Measurements from ENCODE around the gene LAIR2. TPM values are rescaled to one million over a fixed set of nuclear protein-coding genes. Genes with fewer than 3 reads are reported as not detected.

The LAIR2 gene
- total RNA-seq, 4 donors from 2014 or later = not detected

- Histone ChIP-seq H3K4me3 (no peak overlapping the region), H3K9me3 (no peaks in the 10 kb centered on the region), H3K4me1 (no peaks in the 10 kb centered on the region), H3K36me3 (no peaks in the 10 kb centered on the region), H3K27me3 (peaks cover 46% of the 10 kb centered on the region), H3K27ac (no peak overlapping the region)
- no peak for TF ChIP-seq EP300 (IDR thresholded peaks at IDR 0.05)
- WGBS, 2 donors (ENCODE audit: low coverage in 1 of 2) = 52% methylated on average over 5 of the region's 5 CpGs
- no peak for ATAC-seq
Measured at GRCh38 chr19:54523403-54523802, 20.8 kb downstream of the LAIR2 start.

GRCh38 chr19:54525636-54526035, 23.0 kb downstream of the LAIR2 start:
- no peak for TF ChIP-seq EP300 (IDR thresholded peaks at IDR 0.05)
- TF ChIP-seq POLR2AphosphoS5 (IDR thresholded peaks at IDR 0.05) = no peak
- TF ChIP-seq CTCF (IDR thresholded peaks at IDR 0.05) = no peak
- TF ChIP-seq POLR2A (IDR thresholded peaks at IDR 0.05) = no peak
- Histone ChIP-seq H3K36me3 (no peaks in the 10 kb centered on the region), H3K27ac (no peak overlapping the region), H3K9me3 (no peaks in the 10 kb centered on the region), H3K4me3 (no peak overlapping the region), H3K27me3 (peaks cover 52% of the 10 kb centered on the region), H3K4me1 (no peaks in the 10 kb centered on the region)
- no peak for ATAC-seq
- WGBS, 2 donors (ENCODE audit: low coverage in 1 of 2) = 78 to 86% methylated on average over 5 of the region's 5 CpGs

GRCh38 chr19:54526972-54527371, 24.3 kb downstream of the LAIR2 start:
- H3K36me3 ChIP-seq = no peaks in the 10 kb centered on the region
- H3K4me1 ChIP-seq = no peaks in the 10 kb centered on the region
- ATAC-seq = no peak
- 96 to 98% methylated on average over 12 to 19 of the region's 26 CpGs for WGBS, 2 donors (ENCODE audit: low coverage in 1 of 2)
- no peaks in the 10 kb centered on the region for H3K9me3 ChIP-seq
- H3K27me3 ChIP-seq = peaks cover 39% of the 10 kb centered on the region
- H3K27ac ChIP-seq = no peak overlapping the region
- H3K4me3 ChIP-seq = no peak overlapping the region
- TF ChIP-seq POLR2A (IDR thresholded peaks at IDR 0.05) (no peak), CTCF (IDR thresholded peaks at IDR 0.05) (no peak), POLR2AphosphoS5 (IDR thresholded peaks at IDR 0.05) (no peak), EP300 (IDR thresholded peaks at IDR 0.05) (no peak)

- no peak for TF ChIP-seq POLR2A (IDR thresholded peaks at IDR 0.05)
- no peak for TF ChIP-seq CTCF (IDR thresholded peaks at IDR 0.05)
- no peak for TF ChIP-seq EP300 (IDR thresholded peaks at IDR 0.05)
- no peak for TF ChIP-seq POLR2AphosphoS5 (IDR thresholded peaks at IDR 0.05)
- no peak for ATAC-seq
- H3K36me3 ChIP-seq = no peaks in the 10 kb centered on the region
Measured at GRCh38 chr19:54530866-54531265, 28.2 kb downstream of the LAIR2 start.

GRCh38 chr19:54532528-54532927, 29.9 kb downstream of the LAIR2 start:
- Histone ChIP-seq H3K36me3 (no peaks in the 10 kb centered on the region), H3K4me3 (no peak overlapping the region), H3K9me3 (no peaks in the 10 kb centered on the region), H3K4me1 (no peaks in the 10 kb centered on the region), H3K27ac (no peak overlapping the region), H3K27me3 (peaks cover 69% of the 10 kb centered on the region)
- 41 to 71% methylated on average over 3 to 4 of the region's 4 CpGs for WGBS, 2 donors (ENCODE audit: low coverage in 1 of 2)
- TF ChIP-seq POLR2AphosphoS5 (IDR thresholded peaks at IDR 0.05) (no peak), POLR2A (IDR thresholded peaks at IDR 0.05) (no peak), CTCF (IDR thresholded peaks at IDR 0.05) (no peak), EP300 (IDR thresholded peaks at IDR 0.05) (no peak)
- ATAC-seq = no peak

More at GRCh38 chr19:54530866-54531265, 28.2 kb downstream of the LAIR2 start:
- H3K27me3 ChIP-seq = peaks cover 64% of the 10 kb centered on the region
- no peaks in the 10 kb centered on the region for H3K4me1 ChIP-seq
- H3K27ac ChIP-seq = no peak overlapping the region
- H3K9me3 ChIP-seq = no peaks in the 10 kb centered on the region
- no peak overlapping the region for H3K4me3 ChIP-seq
- WGBS, 2 donors (ENCODE audit: low coverage in 1 of 2) = 57 to 68% methylated on average over 5 of the region's 5 CpGs

Measured in gastroesophageal sphincter (tissue), 4 donors.